Kidney epithelial cell (primary cell): Measurements from ENCODE around the gene CCM2. TPM values are rescaled to one million over a fixed set of nuclear protein-coding genes. Genes with fewer than 3 reads are reported as not detected.
A peak's percentile ranks its signal among the peaks of the same experiment; 100 is the strongest.

Source experiments
- DNase-seq: peaks from one replicate; pipeline ENCODE4 v3.0.0-alpha.2; 2010; ENCODE audit warnings: low read depth
- H3K27me3 ChIP-seq: 2 replicates; pipeline ENCODE4 v1.6.0; 2011; ENCODE audit warnings: low read length; ENCODE audit not compliant: control insufficient read depth, insufficient read depth
- H3K36me3 ChIP-seq: 2 replicates; pipeline ENCODE4 v1.5.1; 2011; ENCODE audit warnings: low read length; ENCODE audit not compliant: control insufficient read depth, insufficient read depth
- H3K4me3 ChIP-seq: 2 replicates; pipeline ENCODE4 v1.5.1; 2011; ENCODE audit warnings: low read depth, mild to moderate bottlenecking, control low read depth, low read length
- CTCF ChIP-seq: IDR thresholded peaks from 2 replicates; pipeline ENCODE4 v1.5.1; 2011; ENCODE audit warnings: mild to moderate bottlenecking, moderate library complexity, low read length, control low read depth, inconsistent platforms; ENCODE audit not compliant: insufficient read depth, poor library complexity, severe bottlenecking
- total RNA-seq: library from RNA; depleted of rRNA; stranded (reverse); fragments of >200 nt; gene quantifications from 2 replicates; pipeline ENCODE4 v1.2.3, GENCODE V29; 2015

Gene CCM2
- total RNA-seq, 1 donor from 2014 or later, result 60.2 TPM

GRCh38 chr7:44983742-44984477 is 16.1 kb upstream of the CCM2 start:
- no peak for TF ChIP-seq CTCF
- peaks cover 3% of the 10 kb centered on the region for H3K36me3 ChIP-seq
- no peak for DNase-seq
- H3K4me3 ChIP-seq, result no peak overlapping the region
- no peaks in the 10 kb centered on the region for H3K27me3 ChIP-seq

GRCh38 chr7:44984478-44984758 is 15.6 kb upstream of the CCM2 start:
- no peak overlapping the region for H3K4me3 ChIP-seq
- no peak for TF ChIP-seq CTCF
- H3K36me3 ChIP-seq, result peaks cover 3% of the 10 kb centered on the region

GRCh38 chr7:44985033-44985695 is 14.8 kb upstream of the CCM2 start:
- H3K36me3 ChIP-seq, result peaks cover 3% of the 10 kb centered on the region
- no peak for DNase-seq
- H3K27me3 ChIP-seq, result no peaks in the 10 kb centered on the region
- TF ChIP-seq CTCF, result no peak
- H3K4me3 ChIP-seq, result peak overlapping the region; percentile 85

More at GRCh38 chr7:44984478-44984758, 15.6 kb upstream of the CCM2 start:
- no peaks in the 10 kb centered on the region for H3K27me3 ChIP-seq
- DNase-seq, result no peak

- H3K27me3 ChIP-seq, result no peaks in the 10 kb centered on the region
- DNase-seq, result no peak
- no peak for TF ChIP-seq CTCF
- H3K4me3 ChIP-seq, result peak overlapping the region; percentile 85
- peaks cover 3% of the 10 kb centered on the region for H3K36me3 ChIP-seq
Observed at GRCh38 chr7:44985900-44986217, 14.1 kb upstream of the CCM2 start.

- no peak for TF ChIP-seq CTCF
- H3K27me3 ChIP-seq, result no peaks in the 10 kb centered on the region
Observed at GRCh38 chr7:44986218-44987053, 13.6 kb upstream of the CCM2 start.

More at GRCh38 chr7:44986218-44987053, 13.6 kb upstream of the CCM2 start:
- peak; percentile 64 for DNase-seq
- peaks cover 3% of the 10 kb centered on the region for H3K36me3 ChIP-seq
- H3K4me3 ChIP-seq, result peak overlapping the region; percentile 85
